Measurements from ENCODE around the gene PCK1. TPM values are rescaled to one million over a fixed set of nuclear protein-coding genes. Genes with fewer than 3 reads are reported as not detected.

Gene PCK1
- total and polyA plus RNA-seq, 7 experiments from 2014 or later = not detected

DNA sequence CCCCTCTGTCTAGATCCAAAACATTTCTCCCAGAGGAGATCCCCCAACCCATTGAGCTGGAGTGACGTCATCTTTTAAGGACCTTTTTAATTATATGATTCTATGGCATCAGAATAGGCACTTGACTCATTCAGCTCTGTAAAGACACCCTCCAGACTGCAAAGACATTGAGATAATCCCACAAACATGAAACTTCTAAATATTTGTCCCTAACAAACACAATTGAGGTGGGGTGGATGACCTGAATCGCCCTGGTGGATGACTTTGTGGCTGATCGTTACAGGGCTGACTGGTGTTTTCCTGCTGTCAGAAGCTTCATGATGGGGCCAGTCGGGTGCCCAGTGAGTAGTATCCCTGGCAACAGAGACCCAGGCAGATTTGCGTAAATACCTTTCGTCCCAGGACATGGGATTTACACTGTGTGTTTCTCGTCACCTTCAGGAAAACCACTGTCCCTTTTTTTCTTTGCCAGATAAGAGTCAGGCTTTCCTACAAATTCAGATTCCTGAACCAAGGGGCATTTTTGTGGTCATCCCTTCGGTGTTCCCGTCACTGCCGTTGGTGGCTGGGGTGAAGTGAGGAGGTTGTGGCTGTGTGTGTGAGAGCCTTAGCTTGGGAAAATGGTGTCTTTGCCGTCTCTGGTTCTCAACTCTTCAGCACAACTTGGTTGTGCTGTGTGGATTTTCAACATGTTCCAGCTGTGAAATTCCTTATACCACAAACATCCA is 5.3 kb upstream of the PCK1 start:
- Histone ChIP-seq H3K4me3 (ENCODE audit: low read length) (no peak overlapping the region), H3K27me3 (ENCODE audit: control insufficient read depth in 2 of 2, insufficient read depth in 2 of 2, low read length in 2 of 2) (peaks cover 0 to 5% of the 10 kb centered on the region in 2 donors), H3K9me3 (ENCODE audit: control insufficient read depth in 2 of 3, low read length in 3 of 3) (no peaks in the 10 kb centered on the region), H3K36me3 (ENCODE audit: control insufficient read depth in 2 of 3, insufficient read depth in 3 of 3, low read length in 3 of 3) (no peaks in the 10 kb centered on the region), H3K4me1 (ENCODE audit: control insufficient read depth in 2 of 2, insufficient read depth in 2 of 2, low read length in 2 of 2) (no peaks in the 10 kb centered on the region), H3K27ac (ENCODE audit: low read depth, low read length) (no peak overlapping the region)
- CTCF ChIA-PET = no interaction called here
- Mint-ChIP-seq H3K27ac (no peak overlapping the region), H3K36me3 (no peaks in the 10 kb centered on the region), H3K4me1 (no peaks in the 10 kb centered on the region), H3K4me3 (no peak overlapping the region), H3K27me3 (peaks cover 7 to 28% (median 24%) of the 10 kb centered on the region in 5 donors), H3K9me3 (peaks cover 0 to 2% (median 0%) of the 10 kb centered on the region in 11 donors)
- POLR2A ChIA-PET = no interaction called here
- ATAC-seq (no peak), DNase-seq (no peak)
- intact Hi-C loops (cut with micrococcal nuclease) = no loop called here

DNA sequence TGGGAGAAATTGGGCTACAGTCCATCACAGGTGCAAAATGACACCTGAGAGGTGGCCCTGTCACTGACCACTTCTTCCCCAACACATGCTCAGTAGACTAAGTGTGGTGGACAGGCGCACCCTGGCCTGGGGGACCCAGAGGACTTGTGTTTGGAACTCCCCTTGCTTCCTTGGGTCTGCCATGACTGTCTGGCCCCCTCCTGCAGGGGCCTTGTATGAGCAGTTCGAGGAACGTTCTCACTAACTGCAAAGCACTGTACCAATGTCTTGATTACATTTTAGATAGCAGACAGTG is 4.0 kb upstream of the PCK1 start:
- Histone ChIP-seq H3K36me3 (ENCODE audit: control insufficient read depth in 2 of 3, insufficient read depth in 3 of 3, low read length in 3 of 3) (no peaks in the 10 kb centered on the region), H3K4me3 (ENCODE audit: low read length) (no peak overlapping the region), H3K27me3 (ENCODE audit: control insufficient read depth in 2 of 2, insufficient read depth in 2 of 2, low read length in 2 of 2) (peaks cover 0 to 5% of the 10 kb centered on the region in 2 donors), H3K9me3 (ENCODE audit: control insufficient read depth in 2 of 3, low read length in 3 of 3) (no peaks in the 10 kb centered on the region), H3K27ac (ENCODE audit: low read depth, low read length) (no peak overlapping the region), H3K4me1 (ENCODE audit: control insufficient read depth in 2 of 2, insufficient read depth in 2 of 2, low read length in 2 of 2) (no peaks in the 10 kb centered on the region)
- CTCF ChIA-PET = interaction anchor here (0.6 kb wide), 1 partner anchor 12 kb away, joined by 3 read pairs; no protein-coding TSS in a partner anchor
- intact Hi-C loops (cut with micrococcal nuclease) = no loop called here
- Mint-ChIP-seq H3K9me3 (peaks cover 0 to 2% (median 0%) of the 10 kb centered on the region in 11 donors), H3K27me3 (peaks cover 2 to 26% (median 24%) of the 10 kb centered on the region in 5 donors), H3K27ac (no peak overlapping the region), H3K36me3 (no peaks in the 10 kb centered on the region), H3K4me3 (no peak overlapping the region), H3K4me1 (no peaks in the 10 kb centered on the region)
- POLR2A ChIA-PET = no interaction called here
- DNase-seq (no peak), ATAC-seq (no peak)

DNA sequence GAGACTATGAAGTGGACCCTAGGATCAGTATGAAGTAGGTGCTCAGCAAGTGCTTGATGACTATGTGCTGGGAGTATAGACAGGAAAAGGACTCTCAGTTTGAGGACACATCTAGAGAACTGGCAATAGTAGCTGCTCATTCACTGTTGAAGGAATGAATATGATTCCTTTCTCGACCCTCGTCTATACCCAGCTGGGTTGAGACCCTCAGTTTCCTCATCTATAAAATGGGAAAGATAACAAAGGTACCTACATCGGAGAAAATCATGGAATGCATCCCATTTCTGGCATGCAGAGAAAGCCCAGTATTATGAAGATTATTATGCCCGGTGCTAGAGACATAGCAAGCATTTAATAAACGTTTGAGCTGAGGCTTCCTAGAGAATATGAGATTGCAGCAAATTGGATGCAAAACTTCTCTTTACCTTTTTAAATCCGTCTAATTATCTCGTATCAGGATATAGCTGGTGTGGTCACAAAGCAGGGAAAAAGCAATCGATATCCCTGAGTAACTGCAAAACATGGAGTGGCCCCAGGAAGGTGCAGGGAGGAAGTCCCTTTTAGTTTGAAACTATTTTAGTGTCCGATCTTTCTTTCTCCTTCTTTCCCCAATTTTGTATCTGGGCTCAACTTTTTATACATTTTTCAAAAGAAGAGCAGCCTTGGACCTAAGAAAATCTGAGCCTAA is 2.8 kb upstream of the PCK1 start:
- Histone ChIP-seq H3K27ac (ENCODE audit: low read depth, low read length) (no peak overlapping the region), H3K9me3 (ENCODE audit: control insufficient read depth in 2 of 3, low read length in 3 of 3) (no peaks in the 10 kb centered on the region), H3K36me3 (ENCODE audit: control insufficient read depth in 2 of 3, insufficient read depth in 3 of 3, low read length in 3 of 3) (no peaks in the 10 kb centered on the region), H3K27me3 (ENCODE audit: control insufficient read depth in 2 of 2, insufficient read depth in 2 of 2, low read length in 2 of 2) (peaks cover 0 to 5% of the 10 kb centered on the region in 2 donors), H3K4me1 (ENCODE audit: control insufficient read depth in 2 of 2, insufficient read depth in 2 of 2, low read length in 2 of 2) (no peaks in the 10 kb centered on the region), H3K4me3 (ENCODE audit: low read length) (no peak overlapping the region)
- Mint-ChIP-seq H3K27ac (no peak overlapping the region), H3K27me3 (peaks cover 2 to 29% (median 25%) of the 10 kb centered on the region in 5 donors), H3K4me3 (no peak overlapping the region), H3K4me1 (no peaks in the 10 kb centered on the region), H3K36me3 (no peaks in the 10 kb centered on the region), H3K9me3 (peaks cover 0 to 2% (median 0%) of the 10 kb centered on the region in 11 donors)
- ChIA-PET CTCF (no interaction called here), POLR2A (no interaction called here)
- intact Hi-C loops (cut with micrococcal nuclease) = no loop called here
- ATAC-seq (no peak), DNase-seq (no peak)

- H3K4me1 Mint-ChIP-seq = no peaks in the 10 kb centered on the region
- no peak overlapping the region for H3K27ac Mint-ChIP-seq
- H3K4me3 ChIP-seq (ENCODE audit: low read length) = no peak overlapping the region
- H3K36me3 Mint-ChIP-seq = no peaks in the 10 kb centered on the region
- H3K27me3 ChIP-seq (ENCODE audit: control insufficient read depth in 2 of 2, insufficient read depth in 2 of 2, low read length in 2 of 2) = peaks cover 0 to 5% of the 10 kb centered on the region in 2 donors
- H3K27me3 Mint-ChIP-seq = peaks cover 2 to 29% (median 25%) of the 10 kb centered on the region in 5 donors
- ChIA-PET POLR2A (no interaction called here), CTCF (no interaction called here)
- ATAC-seq = no peak
- H3K9me3 Mint-ChIP-seq = peaks cover 0 to 2% (median 0%) of the 10 kb centered on the region in 11 donors
- H3K36me3 ChIP-seq (ENCODE audit: control insufficient read depth in 2 of 3, insufficient read depth in 3 of 3, low read length in 3 of 3) = no peaks in the 10 kb centered on the region
- no peak overlapping the region for H3K27ac ChIP-seq (ENCODE audit: low read depth, low read length)
- intact Hi-C loops (cut with micrococcal nuclease) = no loop called here
- DNase-seq = no peak
- no peak overlapping the region for H3K4me3 Mint-ChIP-seq
- H3K4me1 ChIP-seq (ENCODE audit: control insufficient read depth in 2 of 2, insufficient read depth in 2 of 2, low read length in 2 of 2) = no peaks in the 10 kb centered on the region
- no peaks in the 10 kb centered on the region for H3K9me3 ChIP-seq (ENCODE audit: control insufficient read depth in 2 of 3, low read length in 3 of 3)
Observed at GRCh38 chr20:57558614-57559288, 2.2 kb upstream of the PCK1 start.

DNA sequence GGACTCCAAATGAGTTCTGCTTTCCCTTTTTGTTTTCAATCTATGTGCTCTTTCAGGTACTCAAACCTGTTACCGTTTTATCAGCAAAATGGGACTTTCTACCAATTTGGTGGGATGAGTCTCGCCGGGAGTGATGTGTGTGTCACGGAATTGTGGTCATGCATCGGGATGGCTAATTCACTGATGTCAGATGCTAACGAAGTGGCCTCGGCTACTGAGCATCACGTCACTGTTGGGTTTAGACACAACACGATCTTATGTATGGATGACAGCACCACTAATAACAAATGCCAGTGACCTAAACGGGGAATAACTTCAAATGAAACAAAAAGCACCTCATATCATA is 1.6 kb upstream of the PCK1 start:
- DNase-seq = no peak
- Mint-ChIP-seq H3K27me3 (peaks cover 2 to 29% (median 21%) of the 10 kb centered on the region in 5 donors), H3K36me3 (no peaks in the 10 kb centered on the region), H3K4me1 (no peaks in the 10 kb centered on the region), H3K27ac (no peak overlapping the region), H3K9me3 (peaks cover 0 to 2% (median 0%) of the 10 kb centered on the region in 11 donors), H3K4me3 (no peak overlapping the region)
- CTCF ChIA-PET = no interaction called here
- no peaks in the 10 kb centered on the region for H3K9me3 ChIP-seq (ENCODE audit: control insufficient read depth in 2 of 3, low read length in 3 of 3)
- no peaks in the 10 kb centered on the region for H3K4me1 ChIP-seq (ENCODE audit: control insufficient read depth in 2 of 2, insufficient read depth in 2 of 2, low read length in 2 of 2)
- H3K4me3 ChIP-seq (ENCODE audit: low read length) = no peak overlapping the region
- intact Hi-C loops (cut with micrococcal nuclease) = no loop called here
- no peaks in the 10 kb centered on the region for H3K36me3 ChIP-seq (ENCODE audit: control insufficient read depth in 2 of 3, insufficient read depth in 3 of 3, low read length in 3 of 3)
- H3K27ac ChIP-seq (ENCODE audit: low read depth, low read length) = no peak overlapping the region
- POLR2A ChIA-PET = no interaction called here
- no peak for ATAC-seq
- H3K27me3 ChIP-seq (ENCODE audit: control insufficient read depth in 2 of 2, insufficient read depth in 2 of 2, low read length in 2 of 2) = peaks cover 0 to 5% of the 10 kb centered on the region in 2 donors

- Mint-ChIP-seq H3K36me3 (no peaks in the 10 kb centered on the region), H3K4me3 (no peak overlapping the region), H3K9me3 (peaks cover 0 to 2% (median 0%) of the 10 kb centered on the region in 11 donors), H3K27ac (no peak overlapping the region), H3K27me3 (peaks cover 2 to 29% (median 26%) of the 10 kb centered on the region in 5 donors), H3K4me1 (no peaks in the 10 kb centered on the region)
- no peak overlapping the region for H3K4me3 ChIP-seq (ENCODE audit: low read length)
- ChIA-PET POLR2A (no interaction called here), CTCF (no interaction called here)
- H3K27me3 ChIP-seq (ENCODE audit: control insufficient read depth in 2 of 2, insufficient read depth in 2 of 2, low read length in 2 of 2) = peaks cover 0 to 5% of the 10 kb centered on the region in 2 donors
- H3K9me3 ChIP-seq (ENCODE audit: control insufficient read depth in 2 of 3, low read length in 3 of 3) = no peaks in the 10 kb centered on the region
- H3K27ac ChIP-seq (ENCODE audit: low read depth, low read length) = no peak overlapping the region
- H3K36me3 ChIP-seq (ENCODE audit: control insufficient read depth in 2 of 3, insufficient read depth in 3 of 3, low read length in 3 of 3) = no peaks in the 10 kb centered on the region
- DNase-seq = no peak
- intact Hi-C loops (cut with micrococcal nuclease) = no loop called here
- no peak for ATAC-seq
- H3K4me1 ChIP-seq (ENCODE audit: control insufficient read depth in 2 of 2, insufficient read depth in 2 of 2, low read length in 2 of 2) = no peaks in the 10 kb centered on the region
Observed at GRCh38 chr20:57559658-57560553, 1.0 kb upstream of the PCK1 start.

All from naive thymus-derived CD4-positive, alpha-beta T cell (primary cell).